Amniotic epithelial cell (primary cell): ENCODE results near the gene PCBP3.

Source experiments
- DNase-seq: peaks from one replicate; pipeline ENCODE4 v3.0.0-alpha.2; 2010; ENCODE audit warnings: low read depth

Gene PCBP3

DNA sequence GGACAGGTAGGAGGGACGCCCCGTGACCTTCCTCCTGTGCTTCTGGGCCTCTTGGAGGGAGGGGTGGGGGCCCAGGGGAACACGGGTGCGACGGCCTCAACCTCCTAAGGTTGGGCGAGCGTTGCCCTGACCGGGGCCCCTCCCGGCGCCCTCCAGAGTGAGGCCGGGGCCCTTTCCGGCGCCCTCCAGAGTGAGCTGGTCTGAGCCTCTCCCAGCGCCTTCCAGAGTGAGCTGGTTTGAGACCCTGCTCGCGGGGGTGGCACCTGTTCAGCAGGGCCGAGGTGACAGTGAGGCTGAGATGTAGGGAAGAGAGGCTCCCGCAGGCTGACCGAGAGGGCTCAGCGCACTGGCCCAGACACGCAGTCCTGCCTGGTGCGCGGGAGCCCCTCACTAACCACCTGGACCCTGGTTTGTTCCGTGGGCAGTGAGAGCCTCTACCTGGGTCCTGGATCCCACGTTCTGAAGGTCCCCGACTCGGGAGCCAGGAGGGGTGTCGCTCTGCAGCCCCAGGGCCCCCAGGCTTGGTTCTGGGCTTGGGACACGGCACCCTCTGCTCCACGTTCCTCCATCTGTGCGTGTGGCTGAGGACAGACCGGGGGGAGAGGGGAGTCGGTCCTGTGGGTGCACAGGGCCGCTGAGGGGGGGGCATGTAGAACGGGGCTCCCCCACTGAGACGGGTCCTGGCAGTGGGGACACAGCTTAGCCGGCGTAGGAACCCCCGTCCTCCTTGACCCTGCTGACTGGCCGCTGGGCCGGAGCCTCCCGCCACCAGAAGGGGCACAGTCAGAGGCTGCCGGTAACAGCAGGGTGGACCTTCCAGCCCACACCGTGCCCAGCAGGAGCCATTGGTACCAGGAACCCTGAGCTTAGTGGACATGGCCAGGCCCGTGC, 339.5 kb downstream of the PCBP3 start:
- DNase-seq, result no peak

DNA sequence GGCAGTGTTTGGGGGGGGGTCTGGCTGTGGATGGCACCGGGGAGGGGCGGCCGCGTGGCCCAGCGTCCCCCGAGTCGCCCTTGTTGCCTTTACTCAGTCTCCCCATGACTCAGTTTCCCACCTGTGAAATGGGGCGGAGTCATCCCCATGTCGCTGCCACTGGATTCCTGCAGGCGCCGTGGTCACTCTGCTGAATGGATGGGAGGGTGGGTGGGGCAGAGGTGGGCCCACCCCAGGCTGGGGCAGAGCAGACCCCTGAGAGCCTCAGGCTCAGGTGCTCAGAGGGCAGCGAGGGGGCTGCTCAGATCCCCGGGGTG, 340.1 kb downstream of the PCBP3 start:
- no peak for DNase-seq

GRCh38 chr21:45983981-45984551, 340.5 kb downstream of the PCBP3 start:
- DNase-seq, result no peak

DNA sequence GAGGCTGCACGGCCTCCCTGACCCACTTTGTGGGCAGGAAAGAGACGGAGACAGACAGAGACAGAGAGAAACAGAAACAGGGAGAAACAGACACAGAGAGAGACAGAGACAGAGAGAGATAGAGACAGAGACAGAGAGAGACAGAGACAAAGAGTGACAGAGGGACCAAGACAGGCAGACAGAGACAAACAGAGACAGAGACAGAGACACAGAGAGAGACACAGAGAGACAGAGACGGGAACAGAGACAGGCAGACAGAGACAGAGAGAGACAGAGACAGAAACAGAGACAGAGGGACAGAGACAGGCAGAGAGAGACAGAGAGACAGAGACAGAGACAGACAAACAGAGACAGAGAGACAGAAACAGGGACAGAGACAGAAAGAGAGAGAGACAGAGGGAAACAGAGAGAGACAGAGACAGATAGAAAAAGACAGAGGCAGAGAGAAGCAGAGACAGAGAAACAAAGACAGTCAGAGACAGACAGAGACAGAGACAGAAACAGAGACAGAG, 341.1 kb downstream of the PCBP3 start:
- DNase-seq, result no peak

- DNase-seq, result no peak
Observed at GRCh38 chr21:45985471-45986315, 342.2 kb downstream of the PCBP3 start.

- DNase-seq, result no peak
Observed at GRCh38 chr21:45986316-45987051, 343.0 kb downstream of the PCBP3 start.

GRCh38 chr21:45987121-45987711, 343.7 kb downstream of the PCBP3 start:
- DNase-seq, result no peak

DNA sequence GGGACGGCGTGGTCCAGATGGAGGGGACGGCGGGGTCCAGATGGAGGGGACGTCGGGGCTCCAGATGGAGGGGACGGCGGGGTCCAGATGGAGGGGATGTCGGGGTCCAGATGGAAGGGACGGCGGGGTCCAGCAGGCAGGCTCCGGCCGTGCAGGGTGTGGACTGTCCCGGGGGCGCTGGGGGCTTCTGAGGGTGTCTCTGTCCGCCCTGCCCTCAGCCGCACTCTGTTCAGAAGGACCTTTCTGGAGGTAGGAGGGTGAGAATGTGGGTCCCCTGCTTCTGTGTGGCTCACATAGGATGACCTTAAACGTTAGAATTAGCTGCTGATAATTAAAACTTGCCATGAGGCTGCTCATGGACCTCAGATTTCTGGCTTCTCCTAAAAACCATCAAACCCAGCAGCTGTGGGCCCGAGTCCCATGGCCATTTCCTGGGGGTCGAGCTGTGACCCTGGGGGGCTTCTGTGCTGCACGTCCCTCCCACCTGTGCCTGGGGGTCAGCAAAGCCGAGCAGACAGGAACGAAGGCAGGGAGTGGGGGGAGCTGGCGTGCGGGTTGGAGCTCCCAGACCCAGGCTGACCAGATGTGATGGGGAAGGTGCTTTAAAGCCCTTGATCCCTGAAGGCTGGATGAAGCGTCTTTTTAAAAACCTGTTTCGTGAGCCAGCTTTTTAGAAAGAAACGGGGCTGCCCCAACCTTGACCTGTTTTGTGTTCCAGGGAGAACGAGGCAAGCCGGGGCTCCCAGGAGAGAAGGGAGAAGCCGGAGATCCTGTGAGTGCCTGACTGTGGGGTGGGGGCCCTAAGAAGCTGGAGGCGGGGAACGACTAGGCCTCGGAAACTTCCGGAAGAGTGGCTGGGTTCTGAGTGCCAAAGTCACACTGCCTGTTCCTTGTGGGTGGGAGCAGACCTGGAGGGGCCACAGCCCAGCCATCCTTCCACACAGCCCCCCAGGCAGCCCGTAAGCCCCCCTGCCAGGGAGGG, 345.1 kb downstream of the PCBP3 start:
- DNase-seq, result no peak

- DNase-seq, result no peak
Observed at GRCh38 chr21:45989355-45990048, 346.0 kb downstream of the PCBP3 start.

DNA sequence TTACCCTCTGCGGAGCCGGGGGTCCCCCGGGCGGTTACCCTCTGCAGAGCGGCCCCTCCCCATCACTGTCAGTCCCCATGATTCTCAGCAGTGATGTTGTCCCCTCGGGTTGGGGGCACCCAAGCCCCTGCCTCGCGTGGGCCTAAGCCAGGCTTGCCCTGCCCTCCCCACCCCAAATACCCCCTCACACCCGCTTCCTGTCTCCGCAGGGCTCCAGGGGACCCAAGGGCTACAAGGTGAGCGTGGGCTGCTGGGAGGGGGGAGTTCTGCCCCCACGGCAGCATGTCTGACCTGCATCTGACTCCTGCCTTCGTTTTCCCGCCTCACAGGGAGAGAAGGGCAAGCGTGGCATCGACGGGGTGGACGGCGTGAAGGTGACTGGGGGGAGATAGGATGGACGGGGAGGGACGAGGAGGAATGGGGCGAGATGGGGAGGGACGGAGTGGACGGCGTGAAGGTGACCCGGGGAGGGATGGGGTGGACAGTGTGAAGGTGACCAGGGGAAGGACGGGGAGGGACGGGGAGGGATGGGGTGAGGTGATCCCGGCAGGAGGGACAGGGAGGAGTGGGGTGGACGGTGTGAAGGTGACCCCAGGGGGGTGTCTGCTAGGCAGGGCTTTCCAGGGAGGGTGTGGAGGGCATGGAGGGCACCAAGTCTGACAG, 346.7 kb downstream of the PCBP3 start:
- no peak for DNase-seq

GRCh38 chr21:45990741-45991605, 347.4 kb downstream of the PCBP3 start:
- no peak for DNase-seq

DNA sequence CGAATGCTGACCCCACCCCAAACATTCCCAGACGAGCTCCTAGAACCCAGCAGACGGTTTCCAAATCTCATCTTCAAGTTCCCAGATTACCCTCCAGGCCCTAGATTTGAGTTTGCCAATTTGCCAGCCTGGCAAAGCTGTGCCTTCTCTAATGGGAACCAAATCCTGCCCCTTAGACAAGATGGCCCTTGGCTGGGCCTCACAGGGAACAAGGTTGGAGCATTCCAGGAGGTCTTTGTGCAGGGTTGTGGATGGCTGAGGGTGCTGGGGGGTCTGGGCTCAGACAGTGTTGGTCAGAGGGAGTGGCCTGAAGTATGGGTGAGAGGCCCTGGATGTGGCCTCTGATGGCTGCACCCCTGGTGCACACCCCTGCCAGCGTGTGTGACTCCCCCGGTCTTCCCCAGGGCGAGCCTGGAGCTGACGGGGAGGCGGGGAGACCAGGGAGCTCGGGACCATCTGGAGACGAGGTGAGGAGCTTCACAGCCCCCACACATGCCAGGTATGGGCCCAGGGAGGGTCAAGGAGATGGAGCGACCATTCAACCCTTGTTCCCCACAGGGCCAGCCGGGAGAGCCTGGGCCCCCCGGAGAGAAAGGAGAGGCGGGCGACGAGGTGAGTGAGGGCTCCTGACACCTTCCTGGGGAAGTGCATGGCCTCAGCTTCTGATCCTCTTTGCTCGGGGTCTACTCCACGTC, 348.2 kb downstream of the PCBP3 start:
- no peak for DNase-seq
